EH (cell line): ENCODE measurements around the gene CORO2B.
A peak's percentile ranks its signal among the peaks of the same experiment; 100 is the strongest.

Experiments used
- DNase-seq: peaks from one replicate; pipeline ENCODE4 v3.0.0-alpha.2; 2015; ENCODE audit warnings: low read depth

Gene CORO2B

DNA sequence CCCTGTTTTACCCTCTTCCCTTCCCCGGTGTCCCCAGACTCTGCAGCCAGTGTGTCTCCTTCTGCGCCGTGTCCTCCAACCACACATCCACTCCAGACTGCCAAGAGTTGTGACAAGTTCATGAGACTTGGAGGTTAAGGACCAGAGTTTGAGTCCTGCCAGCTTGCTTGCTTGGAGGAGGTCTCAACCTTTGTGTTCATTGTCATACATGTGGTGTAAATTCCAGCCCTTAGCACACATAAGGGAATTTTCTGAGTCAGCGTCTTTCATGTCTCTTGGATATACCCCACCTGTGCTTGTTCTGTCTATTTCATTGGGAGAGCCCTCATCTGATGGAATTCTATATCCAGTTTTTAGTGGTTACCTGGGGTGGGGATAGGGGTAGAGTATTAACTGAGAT, 13.3 kb downstream of the CORO2B start:
- DNase-seq, result no peak

DNA sequence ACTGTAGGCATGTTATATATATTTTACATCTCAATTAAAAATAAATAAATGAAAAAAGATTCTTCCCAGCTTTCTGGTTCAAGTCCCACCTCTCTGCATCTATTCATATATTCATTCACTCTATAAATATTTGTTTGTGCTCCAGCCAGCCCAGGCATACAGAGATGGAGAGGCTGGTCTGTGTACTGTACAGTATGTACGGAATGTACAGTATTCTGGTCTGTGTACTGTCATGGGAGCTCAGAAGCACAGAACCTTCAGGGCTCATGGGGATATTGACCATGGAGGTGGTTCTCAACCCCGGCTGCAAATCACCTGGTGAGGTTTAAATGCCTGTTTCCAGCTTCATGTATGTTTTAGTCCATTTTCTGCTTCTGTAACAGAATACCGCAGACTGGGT, 13.8 kb downstream of the CORO2B start:
- DNase-seq, result no peak

DNA sequence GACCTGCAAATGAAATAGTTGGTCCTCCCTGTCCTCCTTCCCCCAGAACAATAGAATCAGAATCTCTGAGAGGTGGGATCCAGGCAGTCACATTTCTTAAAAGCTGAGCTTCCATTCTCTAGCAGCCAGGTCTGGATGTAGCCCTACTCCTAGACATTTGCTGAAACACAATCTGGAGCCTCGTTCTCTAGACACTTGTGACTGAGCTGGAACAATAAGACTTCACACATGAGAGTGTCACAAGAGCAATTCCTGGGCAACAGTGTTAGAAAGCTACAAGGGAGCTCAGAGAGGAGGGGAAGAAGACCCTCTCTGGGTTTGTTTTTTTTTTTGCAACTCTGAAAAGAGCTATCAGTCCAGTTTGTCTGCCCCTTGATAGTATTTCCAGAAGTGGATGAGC, 14.5 kb downstream of the CORO2B start:
- no peak for DNase-seq

DNA sequence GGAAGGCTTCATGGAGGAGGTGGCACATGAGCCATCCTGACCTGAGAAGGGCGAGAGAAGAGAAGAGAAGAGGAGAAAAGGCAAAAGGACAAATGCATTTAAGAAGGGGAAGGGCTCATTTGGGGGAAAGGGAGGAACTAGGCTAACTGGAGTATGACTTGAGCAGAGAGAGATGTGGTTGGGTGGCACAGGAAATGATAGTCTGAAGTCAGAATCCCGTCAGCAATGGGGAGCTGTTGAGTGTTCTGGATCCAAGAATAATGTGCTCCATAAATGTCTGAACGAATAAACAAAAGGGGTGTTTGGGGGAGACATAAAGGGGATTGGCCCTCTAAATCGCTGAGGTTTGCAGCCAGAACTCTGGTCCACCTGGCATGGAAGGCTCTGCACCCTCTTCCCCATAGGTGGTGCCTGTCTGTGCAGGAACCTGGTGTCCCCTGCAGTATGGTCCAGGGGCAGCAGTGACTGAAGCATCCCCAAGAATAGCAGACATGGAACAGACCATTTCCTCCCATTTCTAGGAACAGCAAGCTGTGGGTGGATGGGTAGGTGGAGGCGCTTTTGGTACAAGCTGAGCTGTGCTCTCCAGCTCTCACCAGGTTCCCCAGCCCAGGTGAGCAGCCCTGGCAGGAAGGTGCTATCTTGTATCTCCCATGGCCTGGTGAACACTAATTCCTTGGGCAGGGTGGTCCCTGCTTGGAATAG, 15.2 kb downstream of the CORO2B start:
- DNase-seq, result no peak

DNA sequence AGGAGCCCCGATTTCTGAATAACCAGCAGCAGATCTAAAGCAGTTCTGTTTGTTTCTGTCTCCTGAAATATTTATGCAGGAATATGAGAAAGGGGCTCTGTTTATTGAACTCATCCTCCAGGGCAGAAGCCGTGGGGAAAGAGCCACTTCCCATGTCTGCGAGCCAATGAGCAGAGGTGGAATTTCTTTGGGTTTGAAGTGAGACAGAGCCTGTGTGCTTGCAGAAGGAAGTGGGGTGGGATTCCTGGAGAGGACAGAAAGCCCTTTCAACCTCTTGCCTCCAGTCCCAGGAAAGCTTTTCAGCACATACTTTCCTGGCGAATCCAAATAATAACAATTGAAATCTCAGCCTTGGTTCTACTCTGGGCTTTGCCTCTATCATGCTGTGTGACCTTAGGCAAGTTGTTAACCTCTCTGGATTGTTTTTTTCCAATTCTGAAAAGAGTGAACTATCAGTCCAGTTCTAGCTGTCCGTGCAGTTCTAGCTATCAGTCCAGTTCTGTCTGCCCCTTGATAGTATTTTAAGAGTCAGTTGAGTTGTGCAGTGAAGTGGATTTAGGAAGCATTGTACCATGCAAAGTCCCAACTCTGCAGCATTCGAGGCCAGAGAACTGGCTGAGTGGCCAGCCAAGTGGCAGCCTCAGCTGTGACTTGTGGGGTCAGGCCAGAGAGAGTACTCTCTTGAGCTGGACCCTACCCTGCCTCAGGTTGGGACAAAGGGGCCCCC, 15.9 kb downstream of the CORO2B start:
- no peak for DNase-seq

DNA sequence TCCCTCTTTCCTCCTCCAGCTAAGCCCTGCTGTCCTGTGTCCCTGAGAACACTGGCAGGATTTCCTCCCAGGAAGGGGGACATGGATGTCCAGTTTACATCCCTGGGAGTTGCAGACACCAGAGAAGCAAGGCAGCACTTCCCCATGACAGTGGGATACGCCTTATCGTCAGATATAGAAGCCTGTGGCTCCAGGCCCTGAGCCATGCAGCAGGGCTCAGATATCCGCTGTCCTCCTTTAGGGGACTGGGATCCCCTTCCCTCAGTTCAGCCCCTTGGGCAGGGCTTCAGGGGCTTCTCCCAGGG, 16.4 kb downstream of the CORO2B start:
- DNase-seq, result no peak

DNA sequence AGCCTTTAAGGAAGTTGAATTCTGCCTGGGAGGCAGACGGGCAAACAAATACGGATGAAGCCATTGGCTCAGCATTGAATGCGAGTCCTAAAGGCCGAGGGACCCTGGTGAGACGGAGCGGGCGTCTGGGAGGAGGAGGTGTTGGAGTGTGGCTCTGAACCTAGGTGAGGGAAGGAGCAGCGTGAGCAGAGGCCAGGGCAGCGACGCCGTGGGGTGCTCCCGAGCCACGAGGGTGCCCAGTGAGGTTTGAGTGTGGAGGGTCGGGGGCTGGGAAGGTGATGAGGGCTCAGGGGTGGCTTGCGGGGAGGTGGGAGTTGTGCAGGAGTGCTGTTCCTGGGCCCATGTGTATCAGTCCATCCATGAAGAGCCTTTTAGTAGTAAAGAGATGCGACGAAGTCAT, 17.0 kb downstream of the CORO2B start:
- no peak for DNase-seq

DNA sequence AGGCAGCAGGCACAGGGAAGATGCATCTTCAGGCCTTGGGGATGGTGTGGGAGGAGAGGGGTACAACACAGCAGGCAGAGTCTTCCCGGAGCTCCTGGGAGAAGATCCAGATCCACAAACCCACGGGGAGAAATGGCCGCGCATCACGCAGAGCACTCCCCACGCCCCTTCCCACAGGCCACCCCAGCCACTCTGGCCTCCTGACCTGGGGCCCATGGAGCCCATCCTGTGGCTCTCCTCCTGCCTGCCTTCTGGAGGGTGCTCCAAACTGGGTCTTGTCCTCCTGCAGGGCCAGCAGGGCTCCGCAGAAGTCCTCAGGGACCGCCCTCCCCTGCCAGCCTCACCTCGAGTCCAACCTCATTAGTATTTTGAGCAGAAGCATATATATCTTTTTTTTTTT, 17.9 kb downstream of the CORO2B start:
- DNase-seq, result no peak

DNA sequence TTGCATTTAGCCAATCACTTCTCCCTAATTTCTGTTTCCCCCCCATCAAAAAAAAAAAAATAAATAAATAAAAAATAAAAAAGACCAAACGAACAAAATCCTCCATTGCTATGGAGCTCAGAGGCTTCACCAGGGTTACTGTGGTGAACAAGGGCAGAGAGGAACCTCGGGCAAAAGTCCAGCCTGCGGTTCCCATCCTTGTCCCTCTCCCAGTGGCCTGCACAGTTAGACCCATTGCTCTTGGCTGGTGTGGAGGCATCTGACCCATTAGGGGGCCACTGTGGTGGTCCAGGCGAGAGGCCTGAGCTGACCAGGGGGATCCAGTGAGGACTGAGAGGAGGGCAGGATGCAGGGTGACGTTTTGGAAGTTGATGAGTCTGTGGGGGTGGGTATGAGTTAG, 18.8 kb downstream of the CORO2B start:
- no peak for DNase-seq

DNA sequence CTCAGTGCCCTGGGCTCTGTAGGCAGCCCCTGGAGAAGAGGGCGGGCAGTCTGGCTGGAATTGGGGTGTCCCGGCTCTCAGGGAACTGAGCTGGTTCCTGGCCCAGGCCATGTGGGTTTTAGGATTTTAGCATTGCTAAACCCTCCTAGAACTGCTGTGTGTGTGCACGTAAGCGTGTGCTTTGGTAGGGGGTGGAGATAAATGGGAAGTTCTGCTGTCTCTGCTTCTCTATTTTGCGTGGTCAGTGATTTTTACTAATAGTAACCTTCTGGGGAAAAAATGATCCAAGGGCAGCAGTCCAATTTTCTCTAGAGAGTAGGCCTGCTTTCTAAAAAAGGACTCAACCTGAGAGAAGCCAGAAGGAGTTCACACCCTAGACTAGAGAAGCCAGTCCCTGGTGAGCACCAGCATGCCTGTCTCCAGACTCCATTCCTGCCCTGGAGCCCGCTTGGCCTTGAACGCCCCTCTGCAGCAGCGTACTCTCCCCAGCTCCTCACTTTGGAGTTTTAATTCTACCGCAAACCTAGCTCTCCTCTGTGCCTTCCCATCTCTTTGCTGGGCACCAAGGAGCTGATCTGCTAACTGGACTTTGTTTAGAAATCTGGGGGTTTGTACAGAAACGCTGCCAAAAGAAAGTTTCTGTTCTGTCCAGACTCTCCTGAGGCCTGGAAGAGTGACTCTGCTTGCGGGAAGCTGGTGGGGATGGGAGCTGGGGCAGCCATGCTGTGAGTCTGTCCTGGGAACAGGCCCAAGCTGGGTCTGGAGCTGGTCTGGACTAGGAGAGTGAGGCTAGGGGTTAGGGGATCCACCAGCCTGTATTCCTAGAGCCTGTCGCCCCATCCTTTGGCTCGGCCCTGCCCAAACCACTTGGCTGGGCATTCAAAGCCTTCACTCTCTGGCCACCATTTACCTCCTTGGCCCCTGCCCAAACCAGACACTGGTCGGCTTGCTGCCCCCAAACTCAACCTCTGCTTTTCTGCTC, 19.7 kb downstream of the CORO2B start:
- DNase-seq, result no peak

DNA sequence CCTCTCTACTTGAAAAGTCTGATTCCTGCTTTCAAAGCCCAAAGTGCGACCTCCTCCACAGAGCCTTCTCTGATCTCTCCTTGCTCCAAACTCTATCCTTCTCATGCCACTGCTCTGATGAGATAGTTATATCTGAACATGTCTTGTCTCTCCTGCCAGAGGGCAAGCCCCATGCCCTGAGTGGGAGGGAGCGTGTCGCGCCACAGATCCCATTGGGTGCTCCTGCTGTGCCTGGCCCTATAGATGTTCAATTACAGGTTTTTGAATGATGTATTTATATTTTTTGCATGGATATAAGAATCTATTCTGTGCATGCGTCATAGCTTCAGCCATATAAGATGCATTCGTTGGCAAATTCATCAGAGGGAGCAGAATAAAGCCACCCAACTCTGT, 20.4 kb downstream of the CORO2B start:
- no peak for DNase-seq

DNA sequence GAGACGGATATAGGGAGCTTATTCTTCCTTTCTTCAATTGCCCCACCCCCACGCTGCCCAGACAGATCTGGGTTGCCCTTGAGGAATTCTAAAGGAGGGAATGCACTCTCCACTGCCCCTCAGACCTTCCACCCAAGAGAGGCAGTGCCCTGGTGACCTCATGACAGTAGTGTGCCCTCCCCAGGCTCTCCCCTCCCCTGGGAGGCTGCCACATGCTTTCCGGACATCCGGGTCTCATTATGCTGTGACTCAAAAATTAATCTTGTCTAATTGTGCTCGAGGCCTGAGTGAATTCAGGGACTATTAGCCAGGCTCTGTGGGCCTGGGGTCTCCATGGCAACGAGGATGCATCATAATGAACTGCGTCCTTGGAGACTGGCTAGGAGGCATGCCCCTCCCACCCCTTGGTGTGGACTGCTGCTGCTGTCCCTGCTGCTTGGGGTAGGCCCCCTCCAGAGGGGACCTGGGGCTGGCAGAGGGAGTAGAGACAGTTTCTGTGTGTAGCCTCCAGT, 20.8 kb downstream of the CORO2B start:
- peak; percentile 88 for DNase-seq

DNA sequence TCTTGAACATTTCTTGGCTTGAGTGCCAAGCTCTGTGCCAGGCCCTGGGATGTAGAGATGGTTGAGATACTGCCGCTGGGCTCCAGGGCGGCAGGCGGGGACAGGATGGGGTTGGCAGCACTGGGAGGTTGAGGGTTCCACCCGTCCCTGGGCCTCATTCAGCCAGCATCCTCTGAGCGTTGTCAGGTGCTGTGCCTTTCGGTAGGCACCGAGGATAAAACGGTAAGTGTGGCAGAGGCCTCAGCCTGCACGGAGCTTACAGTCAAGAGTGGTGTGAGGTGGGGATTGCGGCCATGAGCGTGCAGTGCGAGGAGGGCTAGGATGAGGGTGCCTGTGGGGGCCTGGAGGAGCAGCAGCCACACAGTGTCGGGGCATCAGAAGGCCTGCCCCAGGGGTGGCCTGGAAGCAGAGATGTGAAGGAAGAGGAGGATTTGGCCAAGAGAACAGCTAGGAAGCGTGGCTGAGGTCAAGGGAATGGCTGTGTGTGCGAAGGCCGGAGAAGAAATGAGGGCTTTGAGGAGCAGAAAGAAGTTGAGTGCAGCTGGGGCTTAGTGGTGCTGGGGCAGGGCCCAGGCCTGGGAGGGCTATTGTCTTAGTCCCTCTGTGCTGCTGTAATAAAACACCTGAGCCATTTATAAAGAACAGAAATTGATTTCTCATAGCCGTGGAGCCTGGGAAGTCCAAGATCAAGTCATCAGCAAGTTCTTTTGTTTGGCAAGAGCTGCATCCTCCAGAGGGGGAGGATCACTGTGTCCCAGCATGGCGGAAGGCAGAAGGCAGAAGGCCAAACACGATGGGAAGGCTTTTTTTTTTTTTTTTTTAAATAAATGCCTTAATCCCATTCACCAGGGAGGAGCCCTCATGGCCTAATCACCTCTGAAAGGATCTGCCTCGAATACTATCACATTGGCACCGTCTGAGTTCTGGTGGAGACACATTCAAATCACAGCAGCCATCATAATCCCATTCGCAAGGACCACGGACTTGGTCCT, 22.7 kb downstream of the CORO2B start:
- DNase-seq, result no peak

DNA sequence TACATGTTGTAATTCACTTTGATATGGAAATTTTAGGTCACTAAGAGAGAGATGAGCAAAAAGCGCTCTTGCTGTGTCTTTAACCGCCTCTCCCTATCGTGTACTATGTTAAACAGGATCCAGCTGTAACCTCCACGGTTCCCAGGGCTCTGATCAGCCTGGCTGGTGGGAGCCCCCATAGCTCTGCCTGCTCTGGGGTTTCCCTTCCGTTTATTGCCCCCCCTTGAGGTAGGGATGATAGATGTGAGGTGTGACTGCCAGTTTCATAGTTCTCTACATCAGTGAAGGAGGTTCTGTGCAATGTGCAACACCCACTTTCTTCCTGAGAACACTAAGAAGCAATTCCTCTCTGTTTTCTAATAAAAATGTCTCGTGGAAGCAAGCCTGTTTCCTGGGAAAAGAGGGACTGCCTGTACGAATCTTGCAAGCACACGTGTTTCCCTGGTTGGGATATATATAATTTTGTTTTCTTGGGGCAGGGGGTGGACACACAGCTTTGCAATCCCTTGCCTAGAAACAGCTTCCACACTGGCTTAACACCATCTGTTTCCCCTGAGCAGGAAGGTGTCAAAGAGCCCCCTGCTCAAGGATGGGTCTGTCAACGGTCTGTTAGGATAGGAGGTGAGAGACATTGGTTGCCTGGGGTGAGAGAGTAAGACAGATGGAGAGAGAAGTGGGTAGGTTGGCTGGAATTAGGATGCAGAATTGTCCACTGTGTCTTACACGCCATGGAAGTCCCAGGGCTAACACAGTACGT, 23.8 kb downstream of the CORO2B start:
- DNase-seq, result no peak

DNA sequence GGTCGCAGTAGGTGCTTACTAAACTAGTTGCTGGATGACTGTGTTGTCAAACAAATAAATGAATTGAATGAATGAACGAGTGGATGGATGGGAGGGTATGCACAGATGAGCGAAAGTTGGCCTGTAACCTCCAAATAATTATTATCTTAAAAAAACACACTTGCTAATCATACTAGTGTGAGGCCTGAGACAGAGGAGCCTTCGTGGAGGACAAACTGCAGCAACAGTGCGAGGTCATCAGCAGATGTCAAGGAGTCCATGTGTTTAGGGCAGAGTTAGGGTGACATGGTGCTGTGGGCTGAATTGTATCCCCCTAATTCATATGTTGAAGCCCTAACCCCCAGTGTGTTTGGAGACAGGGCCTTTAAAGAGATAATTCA, 24.4 kb downstream of the CORO2B start:
- no peak for DNase-seq

DNA sequence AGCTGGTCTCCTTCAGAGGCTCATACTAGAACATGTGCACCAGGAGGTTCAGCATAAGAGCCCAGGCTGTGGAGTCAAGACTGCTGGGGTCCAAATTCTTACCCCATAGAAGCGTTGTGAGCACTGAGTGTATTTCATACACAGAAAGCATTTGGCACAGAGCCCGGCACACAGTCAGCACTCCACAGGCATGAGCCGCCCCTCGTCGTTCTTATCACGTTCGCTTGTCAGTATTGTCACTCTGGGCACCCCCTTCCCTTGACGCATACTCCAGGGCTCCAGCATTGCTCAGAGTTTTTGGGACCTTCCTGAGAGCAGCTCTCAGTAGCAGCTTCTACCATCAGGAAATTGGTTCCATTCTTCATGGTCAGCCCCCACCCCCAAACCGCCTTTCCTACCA, 25.2 kb downstream of the CORO2B start:
- no peak for DNase-seq

DNA sequence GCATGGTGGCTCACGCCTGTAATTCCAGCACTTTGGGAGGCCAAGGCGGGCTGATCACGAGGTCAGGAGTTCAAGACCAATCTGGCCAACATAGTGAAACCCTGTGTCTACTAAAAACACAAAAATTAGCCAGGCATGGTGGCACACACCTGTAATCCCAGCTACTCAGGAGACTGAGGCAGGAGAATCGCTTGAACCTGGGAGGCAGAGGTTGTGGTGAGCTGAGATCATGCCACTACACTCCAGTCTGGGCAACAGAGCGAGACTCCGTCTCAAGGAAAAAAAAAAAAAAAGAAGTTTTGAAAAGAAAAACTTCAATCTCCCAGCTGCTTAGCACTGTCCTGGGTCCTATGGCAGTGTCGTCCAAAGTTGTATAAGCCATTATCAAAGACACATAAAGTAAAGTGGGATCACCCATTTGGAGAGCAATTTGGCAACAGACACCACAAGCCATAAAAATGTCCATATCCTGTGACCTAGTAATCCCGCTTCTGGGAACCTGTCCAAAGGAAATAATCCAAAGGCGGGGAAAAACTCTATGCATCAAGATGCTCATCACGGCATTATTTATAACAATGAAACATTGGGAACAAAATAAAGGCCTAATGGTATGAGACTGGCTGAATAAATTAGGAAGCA, 26.2 kb downstream of the CORO2B start:
- peak; percentile 95 for DNase-seq

DNA sequence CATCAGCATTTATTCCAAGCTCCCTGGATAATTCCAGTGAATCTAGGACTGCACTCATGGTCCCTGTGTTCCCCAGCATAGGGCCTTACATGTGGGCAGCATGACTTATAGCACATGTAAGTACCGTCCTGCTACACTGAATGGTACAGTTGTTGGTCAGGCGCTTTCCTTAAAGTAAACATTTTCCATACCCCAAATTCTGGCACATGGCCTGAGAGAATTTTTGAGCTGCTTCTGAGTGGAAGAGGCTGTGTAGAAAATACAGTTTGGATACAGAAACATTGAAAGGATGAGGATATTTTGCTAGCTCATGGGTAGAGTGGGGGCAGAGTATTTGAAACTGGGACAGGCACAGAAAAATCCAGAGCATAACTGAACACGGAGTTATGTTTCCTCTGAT, 27.6 kb downstream of the CORO2B start:
- DNase-seq, result no peak

DNA sequence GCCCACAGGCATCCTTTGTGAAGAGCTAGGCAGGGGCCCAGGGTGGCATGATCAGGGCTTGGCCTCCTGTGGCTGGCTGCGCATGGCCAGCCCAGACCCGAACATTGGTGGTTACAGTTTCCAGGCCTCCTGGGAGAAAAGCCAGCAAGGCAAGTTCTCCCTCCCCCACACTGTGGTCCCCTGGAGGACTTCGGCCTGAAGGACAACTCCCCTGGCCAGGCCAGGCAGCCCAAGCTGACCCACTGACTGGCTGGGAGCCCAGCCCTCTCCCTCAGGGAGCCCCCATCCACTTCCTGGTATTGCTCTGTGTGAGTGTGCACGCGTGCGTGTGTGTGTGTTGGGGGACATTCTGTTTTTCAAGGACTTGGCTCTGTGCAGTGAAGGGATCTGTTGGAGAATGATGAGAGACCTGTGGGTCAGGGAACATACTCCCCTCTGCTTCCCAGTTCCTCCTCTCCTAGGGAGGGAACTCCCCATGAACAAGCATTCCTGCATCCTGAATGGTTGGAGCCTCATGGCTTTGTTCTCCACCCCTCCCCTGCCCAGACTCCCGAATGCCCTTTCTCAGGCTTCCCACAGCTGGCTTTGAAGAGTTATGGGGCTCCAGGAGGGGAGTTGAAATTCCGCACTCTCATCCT, 29.5 kb downstream of the CORO2B start:
- peak; percentile 33 for DNase-seq

DNA sequence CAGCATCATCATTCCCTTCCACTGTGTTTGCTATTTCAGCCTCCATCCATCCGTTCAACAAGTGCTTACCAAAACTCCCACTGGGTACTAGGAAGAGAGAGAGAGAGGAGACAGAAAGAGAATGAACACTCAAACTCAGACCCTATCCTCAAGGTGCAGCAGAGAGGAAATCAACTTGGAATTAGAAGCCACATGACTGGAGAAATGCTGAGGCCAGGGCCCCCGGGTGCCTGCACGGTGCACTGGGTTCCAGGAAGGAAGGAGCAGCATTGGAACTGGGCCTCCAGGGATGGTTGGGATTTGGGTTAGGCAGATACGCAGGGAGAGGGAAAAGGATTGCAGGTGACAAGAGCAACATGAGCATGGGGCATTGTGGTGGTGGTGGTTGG, 30.0 kb downstream of the CORO2B start:
- DNase-seq, result no peak
